ENCODE data around the gene RPL35A. TPM values are rescaled to one million over a fixed set of nuclear protein-coding genes. Genes with fewer than 3 reads are reported as not detected.

Gene RPL35A
- polyA plus RNA-seq (2012; ENCODE audit: insufficient read length, low read depth): 1,025 TPM

DNA sequence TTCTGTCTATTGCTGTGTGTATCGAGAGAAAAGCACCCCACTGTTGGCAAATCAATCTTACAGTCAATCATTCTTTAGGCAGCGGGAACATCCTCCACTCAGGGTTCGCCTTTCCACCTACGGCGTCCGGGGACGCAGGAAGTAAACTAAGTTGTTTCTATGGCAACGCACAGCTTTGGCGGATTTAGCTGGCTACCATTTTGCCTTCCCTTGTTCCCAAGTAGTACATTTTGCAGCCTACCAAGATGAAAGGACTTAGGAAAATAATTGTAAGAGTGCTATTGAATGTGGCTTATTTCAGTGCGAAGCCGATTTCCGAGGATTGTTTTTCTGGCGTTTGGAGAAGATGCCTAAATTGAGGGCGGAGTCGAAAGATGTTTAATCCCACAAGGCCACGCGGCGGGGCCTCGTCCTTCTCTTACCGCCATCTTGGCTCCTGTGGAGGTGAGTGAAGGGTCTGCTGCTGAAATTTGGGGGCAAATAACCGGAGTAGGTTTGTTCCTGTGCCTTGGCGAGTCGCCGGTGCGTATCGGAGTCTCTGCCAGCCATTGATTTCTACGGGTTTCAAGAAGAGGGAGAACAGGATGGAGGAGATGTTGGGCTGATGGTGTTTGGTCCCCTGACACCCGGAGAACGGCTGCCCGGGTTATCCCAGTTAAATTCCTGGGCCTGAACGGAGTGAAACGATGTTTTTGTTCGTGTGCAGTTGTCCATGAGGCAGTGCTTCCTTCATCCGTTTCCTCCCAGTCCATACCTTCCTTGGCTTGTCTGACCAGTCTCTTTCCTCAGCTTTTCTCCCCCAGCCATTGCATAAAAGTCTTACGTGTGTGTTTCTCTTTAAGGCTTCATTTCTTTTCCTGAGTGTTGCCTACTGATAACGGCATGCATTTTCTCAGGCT lies at the start of gene RPL35A:
RPL35A (plus strand) TSS at position 413 of the 899 bp plus-strand sequence. CDS start 778 bp downstream, outside the sequence.
- TF ChIP-seq POLR2AphosphoS5 (IDR thresholded peaks at IDR 0.05; ENCODE audit: low read depth, low read length) (peak; percentile 97), TAF1 (IDR thresholded peaks at IDR 0.05; ENCODE audit: borderline replicate concordance, insufficient read depth, low read length) (peak; percentile 92), FOXP2 (optimal IDR thresholded peaks at IDR 0.05; ENCODE audit: borderline replicate concordance, extremely low read depth, extremely low read length, insufficient read depth) (no peak), SIN3A (IDR thresholded peaks at IDR 0.05; ENCODE audit: borderline replicate concordance, insufficient read depth, low read length) (0 out of 2 replicates have a peak, but pooled peaks have one; percentile 58)
- TF ChIP-seq, protein P1, sequence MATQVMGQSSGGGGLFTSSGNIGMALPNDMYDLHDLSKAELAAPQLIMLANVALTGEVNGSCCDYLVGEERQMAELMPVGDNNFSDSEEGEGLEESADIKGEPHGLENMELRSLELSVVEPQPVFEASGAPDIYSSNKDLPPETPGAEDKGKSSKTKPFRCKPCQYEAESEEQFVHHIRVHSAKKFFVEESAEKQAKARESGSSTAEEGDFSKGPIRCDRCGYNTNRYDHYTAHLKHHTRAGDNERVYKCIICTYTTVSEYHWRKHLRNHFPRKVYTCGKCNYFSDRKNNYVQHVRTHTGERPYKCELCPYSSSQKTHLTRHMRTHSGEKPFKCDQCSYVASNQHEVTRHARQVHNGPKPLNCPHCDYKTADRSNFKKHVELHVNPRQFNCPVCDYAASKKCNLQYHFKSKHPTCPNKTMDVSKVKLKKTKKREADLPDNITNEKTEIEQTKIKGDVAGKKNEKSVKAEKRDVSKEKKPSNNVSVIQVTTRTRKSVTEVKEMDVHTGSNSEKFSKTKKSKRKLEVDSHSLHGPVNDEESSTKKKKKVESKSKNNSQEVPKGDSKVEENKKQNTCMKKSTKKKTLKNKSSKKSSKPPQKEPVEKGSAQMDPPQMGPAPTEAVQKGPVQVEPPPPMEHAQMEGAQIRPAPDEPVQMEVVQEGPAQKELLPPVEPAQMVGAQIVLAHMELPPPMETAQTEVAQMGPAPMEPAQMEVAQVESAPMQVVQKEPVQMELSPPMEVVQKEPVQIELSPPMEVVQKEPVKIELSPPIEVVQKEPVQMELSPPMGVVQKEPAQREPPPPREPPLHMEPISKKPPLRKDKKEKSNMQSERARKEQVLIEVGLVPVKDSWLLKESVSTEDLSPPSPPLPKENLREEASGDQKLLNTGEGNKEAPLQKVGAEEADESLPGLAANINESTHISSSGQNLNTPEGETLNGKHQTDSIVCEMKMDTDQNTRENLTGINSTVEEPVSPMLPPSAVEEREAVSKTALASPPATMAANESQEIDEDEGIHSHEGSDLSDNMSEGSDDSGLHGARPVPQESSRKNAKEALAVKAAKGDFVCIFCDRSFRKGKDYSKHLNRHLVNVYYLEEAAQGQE (IDR thresholded peaks at IDR 0.05; ENCODE audit: insufficient read depth in 1 of 2, low read depth in 2 of 2, low read length in 2 of 2): peak in 1 of 2 experiments; percentile 67; a peak in 1 of 4 replicates

DNA sequence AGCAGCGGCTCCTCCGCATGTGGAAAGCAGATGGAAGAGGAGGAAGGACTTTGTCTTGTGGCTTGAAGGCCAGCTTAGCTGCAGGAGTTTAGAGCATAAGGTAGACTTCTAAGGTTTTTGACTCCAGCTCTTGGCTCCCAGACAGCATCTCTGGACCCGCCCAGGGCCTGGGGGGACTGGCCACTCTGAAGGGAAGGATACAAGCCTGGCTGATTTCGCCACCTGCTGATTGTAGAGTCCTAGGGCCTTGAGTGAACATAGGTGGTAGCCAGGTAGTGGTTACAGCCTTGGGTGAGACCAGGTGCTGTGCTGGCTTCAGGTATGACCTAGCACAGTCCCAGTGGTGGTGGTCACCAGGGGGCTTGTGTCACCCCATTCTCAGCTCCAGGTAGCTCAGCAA lies 48.4 kb upstream of the RPL35A start:
- TF ChIP-seq, protein P1 (IDR thresholded peaks at IDR 0.05; ENCODE audit: insufficient read depth in 1 of 2, low read depth in 2 of 2, low read length in 2 of 2): no peak
- no peak for TF ChIP-seq FOXP2 (optimal IDR thresholded peaks at IDR 0.05; ENCODE audit: borderline replicate concordance, extremely low read depth, extremely low read length, insufficient read depth)
- no peak for TF ChIP-seq SIN3A (IDR thresholded peaks at IDR 0.05; ENCODE audit: borderline replicate concordance, insufficient read depth, low read length)
- TF ChIP-seq POLR2AphosphoS5 (IDR thresholded peaks at IDR 0.05; ENCODE audit: low read depth, low read length): no peak
- TF ChIP-seq TAF1 (IDR thresholded peaks at IDR 0.05; ENCODE audit: borderline replicate concordance, insufficient read depth, low read length): no peak

DNA sequence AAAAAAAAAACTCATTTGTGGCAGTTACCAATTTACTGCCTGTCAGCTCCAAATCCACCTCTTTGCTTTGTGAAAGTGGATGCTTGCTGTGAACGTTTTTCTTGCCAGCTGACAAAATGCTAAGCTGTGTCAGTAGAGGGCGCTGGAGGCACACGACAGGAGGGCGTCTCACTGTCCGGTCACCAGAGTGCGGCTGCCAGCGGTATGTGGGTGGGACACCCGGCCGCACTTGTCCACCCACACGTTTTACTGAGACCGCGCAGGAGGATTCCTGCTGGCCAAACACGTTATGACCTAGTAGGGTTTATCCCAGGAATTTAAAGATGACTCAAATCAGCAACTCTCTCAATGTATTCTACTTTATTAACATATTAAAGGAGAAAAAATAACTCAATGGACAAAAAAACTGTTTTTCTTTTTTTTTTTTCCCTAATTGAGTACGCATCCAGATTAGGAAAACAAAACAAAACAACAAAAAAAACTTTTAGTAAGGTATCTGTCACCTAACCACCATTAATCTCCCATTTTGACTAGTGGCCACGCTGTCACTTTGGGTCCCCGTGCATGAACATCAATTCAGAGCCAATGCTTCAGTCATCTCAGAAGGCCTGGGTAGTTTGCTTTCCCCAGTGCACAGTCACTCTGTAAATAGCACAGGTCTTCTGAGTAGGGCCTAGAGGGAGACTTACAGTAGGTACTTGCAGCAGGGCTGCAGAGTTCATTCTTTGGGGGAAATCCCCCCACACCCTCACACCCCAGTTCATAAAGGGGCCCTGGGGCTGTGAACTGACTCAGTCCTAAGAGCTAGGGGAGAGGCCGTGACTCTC lies 43.8 kb upstream of the RPL35A start:
- TF ChIP-seq POLR2AphosphoS5 (IDR thresholded peaks at IDR 0.05; ENCODE audit: low read depth, low read length) (no peak), SIN3A (IDR thresholded peaks at IDR 0.05; ENCODE audit: borderline replicate concordance, insufficient read depth, low read length) (no peak), TAF1 (IDR thresholded peaks at IDR 0.05; ENCODE audit: borderline replicate concordance, insufficient read depth, low read length) (no peak), FOXP2 (optimal IDR thresholded peaks at IDR 0.05; ENCODE audit: borderline replicate concordance, extremely low read depth, extremely low read length, insufficient read depth) (peak; percentile 66)
- TF ChIP-seq, protein P1 (IDR thresholded peaks at IDR 0.05; ENCODE audit: insufficient read depth in 1 of 2, low read depth in 2 of 2, low read length in 2 of 2): no peak

DNA sequence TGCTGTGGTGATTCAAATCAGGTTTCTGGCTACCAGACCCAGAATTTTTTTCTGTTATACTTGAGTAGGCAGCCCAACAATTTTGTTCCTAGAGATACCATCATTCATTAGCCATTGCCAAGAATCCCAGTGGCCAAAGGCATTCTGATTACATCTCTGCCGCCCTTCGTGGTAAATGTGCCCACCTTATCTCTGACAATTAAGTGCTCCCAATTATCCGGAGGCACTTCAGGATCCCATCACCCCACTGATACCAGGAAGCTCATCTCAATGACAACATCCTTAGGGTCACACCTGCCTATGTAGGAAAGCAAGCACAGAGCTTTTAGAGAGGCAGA lies 43.2 kb upstream of the RPL35A start:
- TF ChIP-seq POLR2AphosphoS5 (IDR thresholded peaks at IDR 0.05; ENCODE audit: low read depth, low read length): no peak
- TF ChIP-seq, protein P1 (IDR thresholded peaks at IDR 0.05; ENCODE audit: insufficient read depth in 1 of 2, low read depth in 2 of 2, low read length in 2 of 2): no peak
- no peak for TF ChIP-seq TAF1 (IDR thresholded peaks at IDR 0.05; ENCODE audit: borderline replicate concordance, insufficient read depth, low read length)
- TF ChIP-seq SIN3A (IDR thresholded peaks at IDR 0.05; ENCODE audit: borderline replicate concordance, insufficient read depth, low read length): no peak
- no peak for TF ChIP-seq FOXP2 (optimal IDR thresholded peaks at IDR 0.05; ENCODE audit: borderline replicate concordance, extremely low read depth, extremely low read length, insufficient read depth)
